Natural killer cell (primary cell): ENCODE results near the gene CNGA2. TPM values are rescaled to one million over a fixed set of nuclear protein-coding genes. Genes with fewer than 3 reads are reported as not detected.

ENCODE experiments used
- ATAC-seq, 3 donors: fragments of 150-1000 bp in 2 of 3; fragments of 200-7000 bp in 1 of 3; cut with Tn5 transposase; 1 replicate in 1 of 3; 2 replicates in 2 of 3; pipeline ENCODE4 v1.10.0; 2021; ENCODE audit warnings: mild to moderate bottlenecking in 2 of 3, moderate library complexity in 2 of 3
- DNase-seq, 2 donors: peaks; one replicate each; pipeline versions ENCODE4 v3.0.0 to v3.0.0-alpha.2; 2013 to 2021; ENCODE audit warnings: mixed read lengths in 1 of 2
- H3K27ac ChIP-seq: one replicate; pipeline ENCODE4 v1.5.1; 2013; ENCODE audit warnings: mild to moderate bottlenecking, low read length
- H3K27me3 ChIP-seq: one replicate; pipeline ENCODE4 v1.6.1; 2013; ENCODE audit warnings: low read length; ENCODE audit not compliant: control insufficient read depth, insufficient read depth
- H3K36me3 ChIP-seq: one replicate; pipeline ENCODE4 v1.6.1; 2013; ENCODE audit warnings: low read length; ENCODE audit not compliant: control insufficient read depth, insufficient read depth
- H3K4me1 ChIP-seq: one replicate; pipeline ENCODE4 v1.6.1; 2013; ENCODE audit warnings: low read length; ENCODE audit not compliant: control insufficient read depth, insufficient read depth
- H3K4me3 ChIP-seq: one replicate; pipeline ENCODE4 v1.5.1; 2013; ENCODE audit warnings: low read length
- H3K9me3 ChIP-seq: one replicate; pipeline ENCODE4 v1.6.1; 2013; ENCODE audit warnings: low read length; ENCODE audit not compliant: control insufficient read depth, insufficient read depth
- H3K27ac Mint-ChIP-seq, 2 donors: one replicate each; pipeline ENCODE4 v1.8.0; 2022; ENCODE audit warnings: mild to moderate bottlenecking in 2 of 2, mixed read lengths in 2 of 2, moderate library complexity in 1 of 2
- H3K27me3 Mint-ChIP-seq, 2 donors: one replicate each; pipeline ENCODE4 v1.8.0; 2022; ENCODE audit warnings: low read depth in 2 of 2, mixed read lengths in 2 of 2
- H3K36me3 Mint-ChIP-seq: one replicate; pipeline ENCODE4 v1.8.0; 2022; ENCODE audit warnings: mixed read lengths
- H3K4me1 Mint-ChIP-seq, 2 donors: one replicate each; pipeline ENCODE4 v1.8.0; 2022; ENCODE audit warnings: mixed read lengths in 2 of 2
- H3K4me3 Mint-ChIP-seq: one replicate; pipeline ENCODE4 v1.8.0; 2022; ENCODE audit warnings: mild to moderate bottlenecking, moderate library complexity, mixed read lengths
- H3K9me3 Mint-ChIP-seq, 2 donors: one replicate each; pipeline ENCODE4 v1.8.0; 2022; ENCODE audit warnings: mixed read lengths in 2 of 2
- WGBS: methylation state at CpG from one replicate; pipeline ENCODE4 v1.1.7; 2013; ENCODE audit warnings: missing lambda C conversion rate; ENCODE audit not compliant: insufficient coverage; 5-methylcytosine and 5-hydroxymethylcytosine counted together
- intact Hi-C: fragments of 100-400 bp; cut with micrococcal nuclease; formaldehyde crosslinking; loops from one replicate; pipeline ENCODE4 v1.14.2; 2022
- total RNA-seq, 4 donors: library from RNA; stranded (reverse); fragments of 120-200 nt in 1 of 4; gene quantifications; one replicate each; pipeline versions ENCODE4 v1.2.3 to v1.2.4, GENCODE V29; 2013 to 2022
- TF ChIP-seq, protein P1 (sequence below): fragments of 200-600 bp; IDR thresholded peaks from one replicate; pipeline ENCODE4 v1.8.0; 2022; ENCODE audit warnings: antibody characterized with exemption

CNGA2 gene
- total RNA-seq, 3 donors from 2014 or later (not counting 1 experiment from before 2014, with no cell fraction given): not detected

DNA sequence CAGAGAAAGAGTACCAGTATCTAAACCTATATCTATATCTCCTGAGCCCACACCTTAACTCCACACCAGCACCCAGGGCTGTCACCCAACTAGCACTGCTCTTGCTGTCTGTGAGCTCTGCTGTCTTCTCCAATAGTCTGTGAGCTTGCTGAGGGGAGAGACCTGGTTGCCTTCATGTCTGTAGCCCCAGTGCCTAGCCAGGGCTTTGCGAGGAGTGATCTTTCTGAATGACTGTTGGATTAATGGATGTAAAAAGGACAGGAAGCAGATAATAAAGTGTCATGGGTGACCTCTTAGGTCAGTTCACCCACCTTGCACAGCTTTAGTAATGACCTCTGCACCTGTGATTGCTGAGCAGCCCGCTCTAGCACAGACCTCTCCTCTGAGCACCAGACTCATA, 30.5 kb downstream of the CNGA2 start:
- no peak overlapping the region for H3K4me3 ChIP-seq
- Mint-ChIP-seq H3K4me3 (no peak overlapping the region), H3K4me1 (no peaks in the 10 kb centered on the region), H3K27me3 (peaks cover 0 to 11% of the 10 kb centered on the region in 2 donors), H3K36me3 (no peaks in the 10 kb centered on the region), H3K27ac (no peak overlapping the region), H3K9me3 (no peaks in the 10 kb centered on the region)
- intact Hi-C loops: no loop called here
- 94% methylated on average over 2 of the region's 2 CpGs for WGBS
- no peaks in the 10 kb centered on the region for H3K4me1 ChIP-seq
- DNase-seq: no peak
- no peak overlapping the region for H3K27ac ChIP-seq
- no peak for ATAC-seq
- TF ChIP-seq, protein P1, sequence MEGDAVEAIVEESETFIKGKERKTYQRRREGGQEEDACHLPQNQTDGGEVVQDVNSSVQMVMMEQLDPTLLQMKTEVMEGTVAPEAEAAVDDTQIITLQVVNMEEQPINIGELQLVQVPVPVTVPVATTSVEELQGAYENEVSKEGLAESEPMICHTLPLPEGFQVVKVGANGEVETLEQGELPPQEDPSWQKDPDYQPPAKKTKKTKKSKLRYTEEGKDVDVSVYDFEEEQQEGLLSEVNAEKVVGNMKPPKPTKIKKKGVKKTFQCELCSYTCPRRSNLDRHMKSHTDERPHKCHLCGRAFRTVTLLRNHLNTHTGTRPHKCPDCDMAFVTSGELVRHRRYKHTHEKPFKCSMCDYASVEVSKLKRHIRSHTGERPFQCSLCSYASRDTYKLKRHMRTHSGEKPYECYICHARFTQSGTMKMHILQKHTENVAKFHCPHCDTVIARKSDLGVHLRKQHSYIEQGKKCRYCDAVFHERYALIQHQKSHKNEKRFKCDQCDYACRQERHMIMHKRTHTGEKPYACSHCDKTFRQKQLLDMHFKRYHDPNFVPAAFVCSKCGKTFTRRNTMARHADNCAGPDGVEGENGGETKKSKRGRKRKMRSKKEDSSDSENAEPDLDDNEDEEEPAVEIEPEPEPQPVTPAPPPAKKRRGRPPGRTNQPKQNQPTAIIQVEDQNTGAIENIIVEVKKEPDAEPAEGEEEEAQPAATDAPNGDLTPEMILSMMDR: no peak
- no peaks in the 10 kb centered on the region for H3K36me3 ChIP-seq
- H3K9me3 ChIP-seq: no peaks in the 10 kb centered on the region
- H3K27me3 ChIP-seq: no peaks in the 10 kb centered on the region

DNA sequence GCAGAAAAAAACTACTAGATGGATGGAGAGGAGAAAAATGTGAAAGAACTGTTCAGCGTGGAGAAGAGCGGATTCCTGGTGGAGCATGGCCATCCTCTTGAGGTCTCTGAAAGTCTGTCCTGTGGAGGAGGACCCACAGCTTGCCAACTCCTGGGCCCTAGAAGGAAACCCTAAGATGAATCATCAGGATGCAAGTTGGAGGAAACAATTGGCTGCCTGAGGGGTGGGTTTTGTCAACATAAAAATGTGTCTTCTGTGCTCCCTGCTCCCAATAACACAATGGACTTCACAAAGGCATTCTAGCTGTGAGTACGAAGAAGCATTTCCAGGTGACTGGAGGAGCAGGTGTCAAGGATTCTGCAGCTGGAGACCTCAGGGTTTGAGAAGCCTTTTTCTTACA, 37.2 kb downstream of the CNGA2 start:
- intact Hi-C loops: no loop called here
- no peak overlapping the region for H3K4me3 Mint-ChIP-seq
- no peak overlapping the region for H3K27ac Mint-ChIP-seq
- Histone ChIP-seq H3K4me3 (no peak overlapping the region), H3K4me1 (no peaks in the 10 kb centered on the region), H3K9me3 (no peaks in the 10 kb centered on the region), H3K27me3 (no peaks in the 10 kb centered on the region), H3K36me3 (no peaks in the 10 kb centered on the region), H3K27ac (no peak overlapping the region)
- 100% methylated on average over 3 of the region's 3 CpGs for WGBS
- ATAC-seq (no peak), DNase-seq (no peak)
- no peaks in the 10 kb centered on the region for H3K36me3 Mint-ChIP-seq
- TF ChIP-seq, protein P1: no peak
- H3K4me1 Mint-ChIP-seq: no peaks in the 10 kb centered on the region
- H3K27me3 Mint-ChIP-seq: no peaks in the 10 kb centered on the region
- no peaks in the 10 kb centered on the region for H3K9me3 Mint-ChIP-seq

DNA sequence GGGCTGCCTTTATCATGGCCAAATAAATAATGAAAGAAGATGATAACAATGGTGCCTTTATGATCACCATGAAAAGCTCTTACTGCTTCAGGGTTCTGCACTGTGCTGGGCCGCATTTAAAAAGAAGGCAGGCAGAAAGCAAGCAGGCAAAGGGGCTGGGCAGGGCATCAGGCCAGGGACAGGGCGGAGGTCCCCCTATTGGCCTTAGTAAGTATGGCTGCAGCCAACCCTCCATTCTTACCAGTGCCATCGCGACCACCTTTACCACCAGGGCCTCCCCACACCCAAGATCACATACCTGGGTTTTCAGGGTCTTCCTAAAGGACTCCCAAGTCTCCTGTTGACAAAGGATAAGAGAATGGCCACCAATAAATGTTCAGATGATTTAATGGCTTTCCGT, 38.9 kb downstream of the CNGA2 start:
- H3K9me3 Mint-ChIP-seq: no peaks in the 10 kb centered on the region
- no peaks in the 10 kb centered on the region for H3K9me3 ChIP-seq
- intact Hi-C loops: no loop called here
- no peak overlapping the region for H3K27ac ChIP-seq
- H3K27me3 ChIP-seq: no peaks in the 10 kb centered on the region
- DNase-seq (no peak), ATAC-seq (no peak)
- H3K27me3 Mint-ChIP-seq: no peaks in the 10 kb centered on the region
- no peaks in the 10 kb centered on the region for H3K36me3 Mint-ChIP-seq
- no peak overlapping the region for H3K4me3 ChIP-seq
- H3K36me3 ChIP-seq: no peaks in the 10 kb centered on the region
- WGBS: 62% methylated on average over 3 of the region's 5 CpGs
- H3K27ac Mint-ChIP-seq: no peak overlapping the region
- no peak overlapping the region for H3K4me3 Mint-ChIP-seq
- TF ChIP-seq, protein P1: no peak
- H3K4me1 ChIP-seq: no peaks in the 10 kb centered on the region
- no peaks in the 10 kb centered on the region for H3K4me1 Mint-ChIP-seq

DNA sequence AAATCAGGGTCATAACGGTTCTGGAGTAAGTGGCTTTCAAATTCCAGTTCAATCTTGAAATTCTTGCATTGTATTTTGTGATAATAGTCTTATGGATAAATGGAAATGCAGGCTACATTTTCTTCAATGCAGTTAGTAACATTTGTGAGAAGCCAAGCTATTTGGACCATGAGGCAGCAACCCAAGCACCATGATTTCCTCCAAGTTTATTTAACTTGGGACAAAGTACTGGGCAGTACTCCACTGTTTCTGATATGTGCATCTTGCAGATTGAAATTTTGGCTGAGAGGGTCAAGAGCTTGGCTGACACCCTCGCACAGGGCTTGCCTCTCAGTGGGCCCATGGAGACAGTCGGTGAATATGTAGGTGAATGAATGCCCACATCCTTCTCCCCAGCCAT, 39.9 kb downstream of the CNGA2 start:
- Histone ChIP-seq H3K36me3 (no peaks in the 10 kb centered on the region), H3K4me1 (no peaks in the 10 kb centered on the region), H3K27me3 (no peaks in the 10 kb centered on the region), H3K9me3 (no peaks in the 10 kb centered on the region), H3K27ac (no peak overlapping the region), H3K4me3 (no peak overlapping the region)
- H3K4me3 Mint-ChIP-seq: no peak overlapping the region
- intact Hi-C loops: no loop called here
- H3K27ac Mint-ChIP-seq: no peak overlapping the region
- TF ChIP-seq, protein P1: no peak
- DNase-seq (no peak), ATAC-seq (no peak)
- H3K9me3 Mint-ChIP-seq: no peaks in the 10 kb centered on the region
- H3K27me3 Mint-ChIP-seq: no peaks in the 10 kb centered on the region
- H3K36me3 Mint-ChIP-seq: no peaks in the 10 kb centered on the region
- no peaks in the 10 kb centered on the region for H3K4me1 Mint-ChIP-seq
- WGBS: 100% methylated on average over 2 of the region's 3 CpGs
